ENCODE data around the gene ZNF236.

DNA sequence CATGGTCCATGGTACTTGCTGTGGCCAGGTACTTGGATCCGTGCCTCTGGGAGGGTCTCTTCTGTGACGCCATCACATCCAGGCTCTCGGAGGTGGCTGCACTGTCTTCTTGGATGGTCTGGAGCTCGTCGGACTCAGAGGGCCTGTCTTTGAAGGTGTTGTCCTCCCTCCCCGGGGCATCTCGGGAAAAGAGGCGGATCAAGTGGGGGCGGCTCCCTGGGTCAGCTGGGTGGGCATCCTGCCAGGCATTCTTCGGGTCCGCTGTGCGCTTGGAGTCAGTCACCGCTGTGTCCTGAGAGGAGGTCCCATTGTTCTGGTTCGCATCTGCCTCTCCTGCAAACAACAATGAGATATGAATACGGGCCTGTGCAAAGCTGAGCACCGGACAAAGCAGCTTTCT, 194.6 kb downstream of the ZNF236 start:
- no peak for TF ChIP-seq POLR2A (IDR thresholded peaks at IDR 0.05)
- TF ChIP-seq, protein P1, sequence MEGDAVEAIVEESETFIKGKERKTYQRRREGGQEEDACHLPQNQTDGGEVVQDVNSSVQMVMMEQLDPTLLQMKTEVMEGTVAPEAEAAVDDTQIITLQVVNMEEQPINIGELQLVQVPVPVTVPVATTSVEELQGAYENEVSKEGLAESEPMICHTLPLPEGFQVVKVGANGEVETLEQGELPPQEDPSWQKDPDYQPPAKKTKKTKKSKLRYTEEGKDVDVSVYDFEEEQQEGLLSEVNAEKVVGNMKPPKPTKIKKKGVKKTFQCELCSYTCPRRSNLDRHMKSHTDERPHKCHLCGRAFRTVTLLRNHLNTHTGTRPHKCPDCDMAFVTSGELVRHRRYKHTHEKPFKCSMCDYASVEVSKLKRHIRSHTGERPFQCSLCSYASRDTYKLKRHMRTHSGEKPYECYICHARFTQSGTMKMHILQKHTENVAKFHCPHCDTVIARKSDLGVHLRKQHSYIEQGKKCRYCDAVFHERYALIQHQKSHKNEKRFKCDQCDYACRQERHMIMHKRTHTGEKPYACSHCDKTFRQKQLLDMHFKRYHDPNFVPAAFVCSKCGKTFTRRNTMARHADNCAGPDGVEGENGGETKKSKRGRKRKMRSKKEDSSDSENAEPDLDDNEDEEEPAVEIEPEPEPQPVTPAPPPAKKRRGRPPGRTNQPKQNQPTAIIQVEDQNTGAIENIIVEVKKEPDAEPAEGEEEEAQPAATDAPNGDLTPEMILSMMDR (IDR thresholded peaks at IDR 0.05), result no peak
